Endodermal cell (in vitro differentiated cells): Measurements from ENCODE around the gene IRS1. TPM values are rescaled to one million over a fixed set of nuclear protein-coding genes. Genes with fewer than 3 reads are reported as not detected.

Experiments
- DNase-seq: peaks from one replicate; pipeline ENCODE4 v3.0.0-alpha.2; 2017
- H3K27ac ChIP-seq: 2 replicates; pipeline ENCODE4 v1.5.1; 2013; ENCODE audit warnings: mild to moderate bottlenecking, low read depth, low read length, moderate library complexity
- H3K27me3 ChIP-seq: 2 replicates; pipeline ENCODE4 v1.6.1; 2013; ENCODE audit warnings: mild to moderate bottlenecking, low read length, moderate library complexity; ENCODE audit not compliant: insufficient read depth, control insufficient read depth, poor library complexity, severe bottlenecking
- H3K36me3 ChIP-seq: 2 replicates; pipeline ENCODE4 v1.7.0; 2013; ENCODE audit warnings: mild to moderate bottlenecking, low read length, moderate library complexity; ENCODE audit not compliant: control insufficient read depth, insufficient read depth
- H3K4me1 ChIP-seq: one replicate; pipeline ENCODE4 v1.7.0; 2013; ENCODE audit warnings: low read length; ENCODE audit not compliant: control insufficient read depth, insufficient read depth
- H3K4me3 ChIP-seq: 2 replicates; pipeline ENCODE4 v1.5.1; 2013; ENCODE audit warnings: mild to moderate bottlenecking, low read length, moderate library complexity
- H3K9ac ChIP-seq: 2 replicates; pipeline ENCODE4 v1.6.1; 2013; ENCODE audit warnings: mild to moderate bottlenecking, low read length, moderate library complexity; ENCODE audit not compliant: poor library complexity, severe bottlenecking; ENCODE audit errors: extremely low read depth
- H3K9me3 ChIP-seq: 2 replicates; pipeline ENCODE4 v1.6.1; 2013; ENCODE audit warnings: mild to moderate bottlenecking, low read length, moderate library complexity; ENCODE audit not compliant: control insufficient read depth
- H3K27ac Mint-ChIP-seq: 2 replicates; pipeline ENCODE4 v1.8.0; 2020; ENCODE audit warnings: mixed read lengths
- H3K27me3 Mint-ChIP-seq: 2 replicates; pipeline ENCODE4 v1.8.0; 2021; ENCODE audit warnings: mild to moderate bottlenecking, mixed read lengths; ENCODE audit not compliant: insufficient read depth
- H3K36me3 Mint-ChIP-seq: 2 replicates; pipeline ENCODE4 v1.8.0; 2020; ENCODE audit warnings: low read depth, mixed read lengths
- H3K4me1 Mint-ChIP-seq: 2 replicates; pipeline ENCODE4 v1.8.0; 2020; ENCODE audit warnings: mixed read lengths
- H3K4me3 Mint-ChIP-seq: 2 replicates; pipeline ENCODE4 v1.8.0; 2020; ENCODE audit warnings: mild to moderate bottlenecking, moderate library complexity, mixed read lengths
- H3K9me3 Mint-ChIP-seq: 2 replicates; pipeline ENCODE4 v1.8.0; 2020; ENCODE audit warnings: mild to moderate bottlenecking, mixed read lengths
- CTCF ChIP-seq: fragments of 200-600 bp; sonication (generic); conservative IDR thresholded peaks from 2 replicates; pipeline ENCODE4 v1.5.0; 2021; ENCODE audit warnings: antibody characterized with exemption, mild to moderate bottlenecking
- WGBS, 2 experiments: methylation state at CpG; one replicate each; pipeline versions ENCODE4 v1.1.5 to v1.1.7; 2013; ENCODE audit warnings: missing lambda C conversion rate in 2 of 2, mixed read lengths in 1 of 2; ENCODE audit not compliant: insufficient coverage in 1 of 2, insufficient read length in 1 of 2; 5-methylcytosine and 5-hydroxymethylcytosine counted together
- total RNA-seq, 2 donors: library from RNA; stranded (reverse); fragmentation: NEBNext Ultra II Directional in 1 of 2; extraction: Animal tissue kit (Norgen Biotek cat#: 25700) in 1 of 2; gene quantifications; 2 replicates in 1 of 2; 3 replicates in 1 of 2; pipeline ENCODE4 v1.2.1, GENCODE V29; 2021

Gene IRS1
- total RNA-seq, 2 donors from 2014 or later = 16.2 to 16.6 TPM

GRCh38 chr2:226758921-226759640 is 40.5 kb downstream of the IRS1 start:
- Mint-ChIP-seq H3K4me1 (peaks cover 17% of the 10 kb centered on the region), H3K4me3 (no peak overlapping the region), H3K27me3 (no peaks in the 10 kb centered on the region), H3K9me3 (no peaks in the 10 kb centered on the region), H3K36me3 (peaks cover 5% of the 10 kb centered on the region), H3K27ac (no peak overlapping the region)
- H3K4me3 ChIP-seq = no peak overlapping the region
- no peaks in the 10 kb centered on the region for H3K9me3 ChIP-seq
- H3K9ac ChIP-seq = no peak overlapping the region
- no peak overlapping the region for H3K27ac ChIP-seq
- 87% methylated on average over 3 of the region's 3 CpGs; no CpG with 5 or more reads in 1 of the 2 experiments for WGBS, 2 experiments
- TF ChIP-seq CTCF = no peak
- no peak for DNase-seq
- H3K27me3 ChIP-seq = no peaks in the 10 kb centered on the region
- H3K4me1 ChIP-seq = no peaks in the 10 kb centered on the region
- no peaks in the 10 kb centered on the region for H3K36me3 ChIP-seq

- Mint-ChIP-seq H3K4me1 (peaks cover 17% of the 10 kb centered on the region), H3K36me3 (no peaks in the 10 kb centered on the region), H3K9me3 (no peaks in the 10 kb centered on the region), H3K27me3 (no peaks in the 10 kb centered on the region), H3K27ac (peak overlapping the region; percentile 11), H3K4me3 (no peak overlapping the region)
- Histone ChIP-seq H3K4me1 (no peaks in the 10 kb centered on the region), H3K36me3 (no peaks in the 10 kb centered on the region), H3K9me3 (no peaks in the 10 kb centered on the region), H3K27ac (no peak overlapping the region), H3K9ac (no peak overlapping the region), H3K4me3 (no peak overlapping the region), H3K27me3 (no peaks in the 10 kb centered on the region)
- no peak for TF ChIP-seq CTCF
- no peak for DNase-seq
- 82 to 90% methylated on average over 2 of the region's 2 CpGs for WGBS, 2 experiments
Observed at GRCh38 chr2:226756131-226756530, 43.5 kb downstream of the IRS1 start.

GRCh38 chr2:226755631-226756030 is 44.0 kb downstream of the IRS1 start:
- Histone ChIP-seq H3K27ac (no peak overlapping the region), H3K36me3 (no peaks in the 10 kb centered on the region), H3K4me3 (no peak overlapping the region), H3K9ac (no peak overlapping the region), H3K27me3 (no peaks in the 10 kb centered on the region), H3K4me1 (no peaks in the 10 kb centered on the region), H3K9me3 (no peaks in the 10 kb centered on the region)
- Mint-ChIP-seq H3K27me3 (no peaks in the 10 kb centered on the region), H3K36me3 (no peaks in the 10 kb centered on the region), H3K4me3 (no peak overlapping the region), H3K9me3 (no peaks in the 10 kb centered on the region), H3K27ac (peak overlapping the region; percentile 11), H3K4me1 (peaks cover 17% of the 10 kb centered on the region)
- no peak for DNase-seq
- 82% methylated on average over 1 of the region's 1 CpG; no CpG with 5 or more reads in 1 of the 2 experiments for WGBS, 2 experiments
- TF ChIP-seq CTCF = no peak
